GM12874 (cell line): Measurements from ENCODE around the gene CCSER1.

Experiments used
- CTCF ChIP-seq: IDR thresholded peaks from 2 replicates; pipeline ENCODE4 v1.5.1; 2011; ENCODE audit warnings: low read depth, mild to moderate bottlenecking, control low read depth, low read length, moderate library complexity; ENCODE audit not compliant: insufficient read depth

The CCSER1 gene

GRCh38 chr4:90093526-90093925 is 33.7 kb upstream of the CCSER1 start:
- TF ChIP-seq CTCF: no peak

GRCh38 chr4:90095000-90095399 is 32.2 kb upstream of the CCSER1 start:
- no peak for TF ChIP-seq CTCF

GRCh38 chr4:90099812-90100211 is 27.4 kb upstream of the CCSER1 start:
- TF ChIP-seq CTCF: no peak

- TF ChIP-seq CTCF: no peak
These were observed 23.2 kb upstream of the CCSER1 start for GRCh38 chr4:90103991-90104390.

- no peak for TF ChIP-seq CTCF
These were observed 21.9 kb upstream of the CCSER1 start for GRCh38 chr4:90105274-90105673.

- TF ChIP-seq CTCF: no peak
These were observed 14.5 kb upstream of the CCSER1 start for GRCh38 chr4:90112715-90113114.

GRCh38 chr4:90113881-90114457 is 13.2 kb upstream of the CCSER1 start:
- TF ChIP-seq CTCF: no peak
